Stimulated activated CD4-positive, alpha-beta T cell treated with anti-CD3 and anti-CD28 coated beads, Interleukin-2, amount 100 ng/mL, for 24 hours (primary cell): Measurements from ENCODE around the gene DLG2.
"Not testable (repeated sequence)": the region's sequence is repeated elsewhere in the genome, so short reads cannot be mapped to it uniquely, and the experiment has no call there.

Experiments
- DNase-seq, 2 donors: peaks; one replicate each; pipeline ENCODE4 v3.0.0-alpha.2; 2020

DLG2 gene

GRCh38 chr11:85184721-85185120, 442.4 kb downstream of the DLG2 start:
- DNase-seq: no peak

- no peak for DNase-seq
Measured at GRCh38 chr11:85182441-85183387, 444.4 kb downstream of the DLG2 start.

DNA sequence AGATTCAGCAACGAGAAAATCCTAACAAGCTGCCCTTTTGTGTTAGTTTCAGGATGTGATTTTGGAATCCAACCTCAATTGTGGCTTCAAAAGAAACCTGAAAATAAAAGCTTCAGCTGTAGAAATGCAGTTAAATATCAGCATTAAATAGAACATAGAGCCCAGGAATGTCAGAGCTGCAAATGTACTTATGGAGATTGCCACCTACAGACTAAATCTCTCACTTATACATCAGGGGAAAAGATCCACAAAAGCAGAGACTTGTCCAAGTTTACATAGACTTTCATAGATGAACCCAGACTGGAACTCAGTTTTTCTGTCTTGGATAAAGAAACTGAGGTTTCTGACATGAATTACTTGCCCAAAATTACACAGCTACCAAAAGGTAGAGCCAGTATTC, 446.6 kb downstream of the DLG2 start:
- no peak for DNase-seq

- DNase-seq: no peak
Measured at GRCh38 chr11:85171648-85172257, 455.4 kb downstream of the DLG2 start.

GRCh38 chr11:85170184-85170583, 457.0 kb downstream of the DLG2 start:
- no peak for DNase-seq

DNA sequence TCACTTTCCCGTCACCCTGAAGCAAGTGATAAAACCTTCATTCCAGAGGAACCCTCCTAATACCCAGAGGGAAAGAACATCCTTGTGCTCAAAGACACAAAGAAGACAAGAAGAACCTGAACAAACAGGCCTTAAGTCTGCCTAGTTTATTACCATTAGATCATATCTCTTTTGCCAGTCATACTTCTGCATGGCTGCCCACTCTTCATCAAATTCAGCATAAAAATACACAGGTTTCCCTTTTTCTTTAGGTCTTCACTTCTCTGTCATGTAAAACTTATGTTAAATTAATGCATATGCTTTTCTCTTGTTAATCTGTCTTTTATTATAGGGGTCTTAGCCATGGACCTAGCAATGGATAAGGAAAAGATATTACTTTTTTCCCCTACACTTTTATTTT, 459.7 kb downstream of the DLG2 start:
- no peak for DNase-seq

DNA sequence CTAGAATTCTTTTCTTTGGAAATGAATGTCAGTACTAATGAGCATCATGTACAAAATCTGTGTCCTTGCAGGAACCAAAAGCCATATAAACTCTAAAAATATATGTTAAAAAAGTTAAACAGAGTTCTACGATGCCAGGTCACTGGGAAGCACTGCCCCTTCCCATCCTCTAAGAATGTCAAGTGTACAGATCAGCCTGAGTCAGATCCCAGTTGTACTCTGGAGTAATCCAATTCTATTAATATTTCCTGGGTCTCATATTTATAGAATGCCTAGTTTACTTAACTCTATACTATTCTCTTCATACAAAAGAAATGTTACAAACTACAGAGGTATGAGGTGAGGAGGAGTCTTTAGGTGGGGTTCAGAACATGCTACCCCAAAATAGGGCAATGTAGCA, 460.1 kb downstream of the DLG2 start:
- no peak for DNase-seq

DNA sequence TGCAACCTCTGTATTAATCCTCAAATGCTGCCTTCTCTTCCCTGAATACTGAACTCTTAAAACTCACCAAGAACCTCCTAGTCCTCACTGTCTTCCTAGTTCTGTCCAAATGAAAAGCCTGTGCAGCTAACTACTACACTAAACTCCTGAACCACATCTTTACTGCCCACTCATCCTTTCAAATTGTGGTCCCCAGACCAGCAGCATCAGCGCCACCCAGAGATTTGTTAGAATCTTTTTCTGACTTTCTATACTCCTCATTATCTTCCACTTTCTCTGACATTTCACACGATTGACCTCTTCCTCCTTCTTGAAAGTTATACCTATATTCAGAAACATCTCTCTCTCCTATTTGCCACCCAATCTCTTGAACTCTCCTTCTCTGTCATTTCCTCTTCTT, 461.3 kb downstream of the DLG2 start:
- no peak for DNase-seq

- no peak for DNase-seq
Measured at GRCh38 chr11:85164743-85165142, 462.4 kb downstream of the DLG2 start.

DNA sequence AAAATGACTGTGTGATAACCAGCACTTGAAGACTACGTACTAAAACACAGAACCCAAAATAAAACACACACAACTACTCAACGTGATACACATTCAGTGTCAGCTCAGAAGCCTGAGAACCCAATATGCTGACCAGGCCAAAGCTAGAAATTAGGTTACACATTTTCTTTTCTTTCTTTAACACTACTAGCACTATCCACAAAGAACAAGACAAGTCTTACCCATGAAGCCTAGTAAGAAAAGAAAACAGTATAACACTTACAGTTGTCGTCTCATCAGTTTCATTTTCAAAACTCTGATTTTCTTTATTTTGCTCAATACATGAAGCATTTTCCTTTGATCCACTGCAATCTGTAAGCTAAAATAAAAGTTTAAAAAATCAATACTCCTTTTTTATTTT, 472.9 kb downstream of the DLG2 start:
- DNase-seq: no peak

- DNase-seq: no peak
Measured at GRCh38 chr11:85137597-85137996, 489.5 kb downstream of the DLG2 start.

- DNase-seq: no peak
Measured at GRCh38 chr11:85133636-85134035, 493.5 kb downstream of the DLG2 start.

GRCh38 chr11:85132851-85133585, 494.1 kb downstream of the DLG2 start:
- no peak for DNase-seq

GRCh38 chr11:85127349-85127748, 499.8 kb downstream of the DLG2 start:
- DNase-seq: no peak

- DNase-seq: no peak
Measured at GRCh38 chr11:85123752-85124231, 503.4 kb downstream of the DLG2 start.

DNA sequence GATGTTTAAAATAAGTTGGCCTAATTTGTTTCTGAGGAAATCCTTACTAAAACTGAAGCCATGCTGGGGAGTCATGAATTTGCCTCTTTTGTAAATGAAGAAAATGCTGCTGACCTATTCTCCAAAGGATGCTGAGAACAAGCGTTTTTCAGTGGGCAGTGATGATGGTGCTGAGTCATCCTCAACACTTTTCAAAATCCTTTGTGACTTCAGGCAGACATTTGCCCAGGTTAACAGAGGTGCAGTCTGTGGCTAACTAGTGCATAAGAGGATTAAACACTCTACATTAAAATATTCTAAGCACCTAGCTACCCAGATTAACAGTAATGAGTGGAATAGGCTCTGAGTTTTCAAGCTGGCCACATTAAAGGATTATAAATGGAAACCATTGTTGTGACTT, 509.0 kb downstream of the DLG2 start:
- no peak for DNase-seq

DNA sequence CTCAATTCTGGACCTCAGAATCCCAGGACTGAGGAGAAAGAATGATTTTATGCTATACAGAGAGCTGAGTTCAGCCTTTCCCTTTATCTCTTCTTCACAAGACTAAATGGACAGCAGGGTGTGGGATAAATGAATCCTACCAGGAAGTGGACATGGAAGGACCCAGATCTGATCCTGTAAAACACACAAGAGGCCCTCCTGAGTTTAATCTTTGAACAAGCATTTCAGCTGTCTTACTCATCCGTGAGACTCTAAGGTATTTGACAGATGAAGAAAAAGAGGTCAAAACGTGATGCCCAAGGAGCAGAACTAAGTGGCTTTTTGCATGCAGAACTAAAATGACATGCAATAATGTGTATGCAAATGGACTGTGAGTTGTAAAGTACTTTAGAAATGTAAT, 511.3 kb downstream of the DLG2 start:
- no peak for DNase-seq

- DNase-seq: no peak
Measured at GRCh38 chr11:85114786-85115185, 512.4 kb downstream of the DLG2 start.

DNA sequence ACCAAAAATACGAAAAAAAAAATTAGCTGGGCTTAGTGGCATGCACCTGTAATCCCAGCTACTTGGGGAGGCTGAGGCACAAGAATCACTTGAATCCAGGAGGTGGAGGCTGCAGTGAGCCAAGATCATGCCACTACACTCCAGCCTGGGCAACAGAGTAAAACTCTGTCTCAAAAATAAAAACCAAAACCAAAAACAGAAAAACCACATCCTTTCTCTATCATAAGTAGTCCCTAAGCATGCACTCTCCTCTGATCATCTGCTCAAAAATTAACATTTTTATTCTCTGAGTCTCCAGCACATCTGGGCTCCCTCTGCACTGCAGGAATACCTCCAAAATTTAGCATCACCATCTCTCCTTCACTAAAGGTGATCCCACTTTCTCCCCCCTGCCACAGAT, 516.9 kb downstream of the DLG2 start:
- not testable (repeated sequence) for DNase-seq

DNA sequence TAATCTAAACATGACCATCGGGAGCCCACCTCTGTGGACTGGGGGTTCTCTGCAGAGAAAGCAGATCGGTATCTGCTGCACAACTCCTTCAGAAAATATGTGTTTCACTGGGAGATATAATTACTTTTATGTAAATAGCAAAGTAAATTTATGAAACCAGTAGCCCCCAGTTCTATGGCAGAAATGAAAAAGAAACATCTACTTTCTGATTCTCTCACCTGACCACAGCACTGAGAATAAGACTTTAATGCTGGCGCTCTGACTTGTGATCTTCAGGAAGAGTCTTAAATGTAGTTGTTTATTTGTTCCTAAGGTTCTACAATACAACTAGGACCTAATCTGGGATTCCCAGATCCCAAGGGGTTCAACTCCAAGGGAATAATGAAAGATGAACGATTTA, 518.0 kb downstream of the DLG2 start:
- no peak for DNase-seq

- DNase-seq: no peak
Measured at GRCh38 chr11:85105868-85106267, 521.3 kb downstream of the DLG2 start.

DNA sequence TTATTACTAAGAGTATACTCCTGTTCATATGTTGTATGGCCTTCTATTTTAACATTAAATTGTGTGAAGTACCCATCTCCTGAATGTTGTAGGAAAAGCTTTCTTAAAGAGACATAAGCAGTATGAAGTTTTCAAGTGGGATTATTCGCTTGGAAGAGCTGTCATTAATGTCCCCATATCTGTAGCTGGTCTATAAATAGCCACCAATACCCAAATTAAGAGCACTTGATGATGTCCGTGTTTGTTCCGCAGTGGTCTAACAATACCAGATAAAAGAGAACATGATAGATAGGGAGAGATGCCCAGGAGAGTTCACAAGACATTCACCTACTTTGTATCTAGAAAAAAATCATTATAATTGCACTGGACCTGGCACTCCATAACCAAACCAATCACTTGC, 527.6 kb downstream of the DLG2 start:
- DNase-seq: no peak

- no peak for DNase-seq
Measured at GRCh38 chr11:85098996-85099395, 528.1 kb downstream of the DLG2 start.

DNA sequence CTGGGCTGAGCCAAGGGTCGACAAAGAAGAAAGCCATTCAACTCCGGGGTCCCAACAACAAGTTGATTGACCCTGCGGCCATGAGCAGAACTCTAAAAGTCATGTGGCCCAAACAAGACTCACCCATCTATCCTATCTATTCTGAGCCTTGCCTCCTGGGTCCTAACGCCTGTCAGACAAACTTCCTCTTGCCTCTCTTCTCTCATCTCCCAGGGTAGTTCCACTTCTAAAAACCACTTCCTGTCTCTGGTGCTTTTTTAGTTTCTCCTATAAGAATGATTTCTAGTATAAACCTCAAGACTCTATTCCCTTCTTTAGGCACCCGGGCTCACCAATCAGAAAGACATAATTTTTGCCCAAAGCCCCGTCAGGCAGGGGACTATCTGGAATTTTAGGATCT, 530.2 kb downstream of the DLG2 start:
- no peak for DNase-seq
